Fibroblast of skin of right biceps (primary cell): ENCODE measurements around the gene NRG2.

Experiments used
- DNase-seq: peaks from one replicate; pipeline ENCODE4 v3.0.0-alpha.2; 2013

The NRG2 gene

DNA sequence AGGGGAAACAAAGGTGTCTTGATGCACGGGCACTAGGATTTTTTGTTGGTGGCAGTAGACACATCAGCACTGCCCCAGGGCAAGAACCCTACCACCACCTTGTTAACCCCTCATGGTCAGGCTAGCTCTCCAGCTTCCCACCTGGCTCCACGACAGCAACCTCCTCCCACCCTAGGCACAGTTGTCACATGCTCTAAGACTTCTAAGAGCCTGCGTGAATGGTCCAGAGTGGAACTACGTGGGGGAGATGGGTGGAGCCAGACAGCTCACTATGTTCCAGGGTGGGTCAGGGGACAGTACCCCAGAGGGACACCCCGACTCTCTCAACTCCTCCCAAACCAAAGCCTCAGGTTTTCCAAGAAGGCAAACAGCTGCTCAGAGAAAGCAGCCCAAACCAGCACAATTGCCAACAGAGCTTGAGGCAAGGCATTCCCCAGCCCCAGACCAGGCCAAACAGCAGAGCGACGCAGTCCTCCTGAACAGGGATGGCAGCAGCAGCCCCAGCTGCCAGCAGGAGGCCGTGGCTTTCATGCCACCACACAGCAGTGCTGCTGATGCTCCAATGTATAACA lies 78.0 kb downstream of the NRG2 start:
- DNase-seq = no peak

DNA sequence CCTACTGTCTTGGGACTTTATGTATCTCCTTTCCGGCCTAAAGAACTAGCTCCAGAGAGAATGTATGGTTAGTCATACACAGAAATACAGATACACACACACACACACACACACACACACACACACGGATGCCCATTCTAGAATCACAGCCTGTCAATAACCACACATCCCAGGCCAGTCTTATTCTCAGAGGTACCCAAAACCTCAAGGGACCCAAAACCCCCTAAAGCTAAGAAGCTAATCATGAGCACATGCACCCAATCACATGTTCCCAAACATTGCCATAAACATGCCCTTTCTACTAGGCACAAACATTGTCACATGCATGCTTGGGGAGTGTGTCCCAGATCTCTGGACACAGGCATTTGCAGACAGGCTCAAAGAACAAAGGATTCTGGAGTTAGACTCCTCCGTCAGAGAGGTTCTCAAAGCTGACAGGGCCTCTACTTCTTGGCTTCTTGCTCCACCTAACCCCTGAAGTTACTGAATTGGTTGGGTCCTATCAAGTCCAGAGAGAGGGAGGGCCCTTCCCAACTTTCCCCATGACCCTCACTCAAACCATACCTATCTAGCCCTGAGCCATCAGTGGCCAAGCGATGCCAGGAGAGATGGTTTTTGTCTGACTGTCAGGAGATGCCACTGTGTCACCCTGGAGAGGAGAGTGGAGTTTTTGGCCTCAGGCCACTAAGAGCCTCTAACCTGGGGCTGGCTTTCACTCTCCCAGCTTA lies 78.7 kb downstream of the NRG2 start:
- no peak for DNase-seq

DNA sequence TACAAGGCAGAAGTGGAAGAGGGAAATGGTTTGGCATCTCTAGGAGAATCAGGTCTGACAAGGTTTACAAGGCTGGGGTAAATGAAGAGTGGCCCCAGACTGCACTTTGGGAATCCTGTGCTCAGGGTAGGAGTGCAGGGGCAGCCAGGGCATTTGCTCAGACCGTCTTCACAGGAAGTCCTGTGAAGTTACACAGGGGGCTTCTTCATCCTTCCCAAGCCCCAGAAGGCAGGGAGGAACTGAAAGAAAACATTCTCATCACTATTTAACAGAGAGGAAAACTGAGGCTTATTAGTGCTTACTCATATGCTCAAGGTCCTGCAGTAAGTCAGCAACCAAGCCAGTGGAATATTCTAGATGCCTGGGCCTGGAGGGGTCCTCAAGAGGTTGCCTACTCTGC lies 80.7 kb downstream of the NRG2 start:
- DNase-seq = no peak

DNA sequence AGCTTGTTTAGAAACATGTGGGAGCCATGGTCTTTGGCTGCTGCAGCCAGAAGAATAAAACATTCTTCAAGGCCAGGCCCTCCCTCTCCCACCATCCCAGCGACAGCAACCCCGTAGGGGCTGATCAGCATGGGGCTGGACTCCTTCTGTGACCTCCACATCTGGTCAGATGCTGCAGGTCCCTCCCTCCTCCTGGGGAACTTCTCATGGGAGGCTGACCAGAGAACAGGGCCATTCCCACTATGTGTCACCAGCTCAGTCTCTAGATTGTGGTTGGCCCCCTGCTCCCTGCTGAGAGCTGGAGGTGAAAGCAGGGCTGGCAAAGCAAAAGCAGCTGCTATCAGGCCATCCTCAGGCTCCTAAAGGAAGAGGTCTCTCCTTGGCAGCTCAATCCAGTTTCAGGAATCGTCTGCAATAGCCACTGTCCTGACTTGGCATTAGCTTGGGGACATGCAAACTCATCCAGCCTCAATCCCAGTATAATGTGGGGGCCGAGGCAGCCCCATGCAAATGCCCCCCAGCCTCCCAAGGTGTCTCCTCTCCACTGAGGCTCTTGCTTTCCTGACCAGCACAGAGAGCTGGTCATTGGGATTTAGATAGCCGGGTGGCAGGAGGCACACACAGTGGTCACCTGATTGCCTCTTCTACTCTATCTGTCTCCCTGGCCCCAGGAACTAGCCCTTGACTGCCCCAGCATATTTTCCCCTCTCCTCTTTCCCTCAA lies 81.5 kb downstream of the NRG2 start:
- no peak for DNase-seq

DNA sequence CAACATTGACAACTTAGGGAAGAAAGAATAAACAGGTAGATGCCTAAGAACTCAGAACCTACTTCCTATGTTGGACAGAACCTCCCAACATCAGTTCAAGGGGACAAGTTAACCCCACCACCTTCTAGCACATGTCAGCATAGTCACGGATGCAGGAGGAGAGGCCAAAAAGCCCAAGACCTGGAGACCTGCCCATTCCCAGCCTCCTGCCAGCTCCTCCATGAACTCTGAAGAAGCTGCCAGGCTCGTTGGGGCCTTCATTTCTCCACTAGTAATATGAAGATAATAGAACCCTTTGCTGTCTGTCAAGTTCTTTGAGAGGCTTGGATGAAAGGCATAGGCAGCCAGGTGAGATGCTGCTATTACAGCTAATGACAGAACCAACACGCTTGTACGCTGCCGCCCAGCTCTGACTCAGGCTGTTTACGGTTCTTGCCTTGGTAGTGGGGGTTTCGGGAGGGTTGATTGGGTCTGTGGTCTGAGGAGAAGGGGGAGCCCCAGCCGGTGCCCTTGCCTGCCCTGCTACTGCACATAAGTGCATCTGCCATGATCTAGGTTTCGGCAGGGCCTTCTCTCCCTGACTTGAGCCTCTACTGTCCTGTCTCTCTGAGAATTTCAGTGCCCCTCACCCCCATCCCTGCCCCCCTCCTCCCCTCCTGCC lies 82.2 kb downstream of the NRG2 start:
- no peak for DNase-seq

DNA sequence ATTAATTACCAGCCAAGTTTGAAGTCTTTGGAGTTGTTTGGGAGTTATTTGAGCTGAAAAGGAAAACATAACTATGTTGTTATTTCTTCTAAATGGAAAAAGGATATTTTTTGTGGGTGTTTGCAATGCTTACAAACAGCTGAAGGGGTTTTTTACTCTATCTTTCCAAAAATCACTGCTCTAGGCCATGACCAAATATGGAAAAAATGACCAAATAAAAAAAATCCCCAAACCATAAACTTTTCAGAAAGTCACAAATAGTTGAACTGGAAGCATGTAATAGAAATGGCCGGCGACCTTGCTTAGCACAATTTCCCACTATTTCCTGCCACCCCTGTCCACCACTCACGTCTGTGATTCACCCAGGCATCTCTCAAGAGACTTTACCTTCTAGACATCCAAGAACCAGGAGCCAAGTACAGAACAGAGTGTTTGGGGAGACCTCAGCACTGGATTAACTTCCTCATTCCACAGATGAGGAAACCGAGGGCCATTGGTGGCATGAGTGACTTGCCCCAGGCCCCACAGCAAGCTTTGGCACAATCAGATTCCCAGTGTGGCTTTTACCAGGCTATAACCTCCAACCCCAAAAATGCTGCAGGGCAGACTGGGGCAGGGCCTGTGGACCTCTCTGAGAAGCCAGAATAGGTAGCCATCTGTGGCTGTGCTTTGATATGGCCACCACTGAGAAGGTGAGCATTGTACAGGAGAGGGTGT lies 84.5 kb downstream of the NRG2 start:
- DNase-seq = no peak

DNA sequence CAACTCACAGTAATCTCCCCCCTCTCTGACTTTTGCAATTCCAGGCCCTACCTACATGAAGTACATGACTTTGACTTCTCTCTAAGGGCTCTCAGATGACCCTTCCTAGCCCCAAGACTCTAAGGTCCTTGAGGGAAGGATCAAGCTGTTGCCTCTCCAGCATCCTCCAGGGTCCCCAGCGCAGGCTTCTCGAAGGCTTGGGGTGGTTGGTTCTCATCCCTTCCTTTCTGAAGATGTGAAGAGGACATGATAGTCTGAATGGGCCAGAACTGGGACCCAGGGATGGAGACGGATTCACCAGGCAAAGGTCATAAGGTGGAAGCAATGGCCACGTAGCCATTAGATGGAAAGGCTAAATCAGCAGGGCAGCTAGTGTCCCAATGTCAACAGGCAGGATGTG lies 86.8 kb downstream of the NRG2 start:
- no peak for DNase-seq

DNA sequence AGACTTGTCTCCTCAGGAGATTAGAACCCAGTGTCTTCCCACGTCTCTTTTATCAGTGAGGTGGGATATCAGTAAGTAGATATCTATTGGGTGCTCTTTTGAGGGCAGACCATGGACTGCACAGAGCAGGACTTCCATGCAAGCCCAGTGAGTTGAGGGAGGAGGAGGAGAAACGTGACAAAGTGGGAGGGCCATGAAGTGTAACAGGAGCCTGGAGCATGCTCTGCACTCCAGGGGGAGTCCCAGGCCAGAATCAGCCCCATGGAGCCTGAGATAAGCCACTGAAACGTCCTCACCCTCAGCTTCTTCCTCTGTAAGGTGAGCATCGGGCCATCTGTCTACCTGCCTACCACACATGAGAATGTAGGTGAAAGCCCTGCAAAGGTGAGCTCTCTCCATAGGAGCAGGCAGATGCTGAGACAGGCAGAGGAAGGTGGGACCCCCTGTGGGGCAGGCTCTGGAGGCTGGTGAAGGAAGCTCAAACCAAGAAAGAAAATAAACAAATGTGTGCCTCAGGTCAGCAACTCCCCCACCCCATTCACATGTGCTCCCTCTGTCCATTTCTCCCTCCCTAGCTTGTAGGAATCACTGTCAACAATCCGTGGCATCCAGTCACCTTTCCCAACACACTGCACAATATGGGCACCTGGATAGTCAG lies 87.4 kb downstream of the NRG2 start:
- DNase-seq = no peak

DNA sequence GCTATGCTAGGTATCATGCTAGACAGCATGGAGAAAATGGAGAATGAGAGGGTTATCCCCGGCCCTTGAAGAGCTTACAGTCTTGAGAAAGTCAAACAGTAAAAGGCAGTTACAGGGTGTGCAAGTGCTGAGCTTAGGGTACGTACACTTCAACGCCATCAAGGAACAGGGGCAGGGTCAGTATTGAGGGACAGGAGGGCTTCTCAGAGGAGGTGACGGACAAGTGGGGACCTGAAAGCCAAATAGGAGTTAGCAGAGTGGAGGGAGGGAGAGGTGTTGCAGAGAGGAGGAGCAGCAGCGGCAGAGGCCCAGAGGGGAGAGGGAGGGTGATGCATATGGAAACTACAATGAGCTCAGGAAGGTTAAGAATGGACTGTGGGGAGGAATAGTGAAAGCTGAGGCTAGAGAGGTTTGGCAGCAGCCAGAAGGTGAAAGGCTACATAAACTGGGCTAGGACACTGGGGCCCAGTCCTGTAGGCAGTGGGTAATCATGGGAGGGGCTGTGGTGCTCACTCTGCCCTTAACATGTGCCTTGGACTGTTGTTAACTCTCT lies 88.0 kb downstream of the NRG2 start:
- DNase-seq = no peak

DNA sequence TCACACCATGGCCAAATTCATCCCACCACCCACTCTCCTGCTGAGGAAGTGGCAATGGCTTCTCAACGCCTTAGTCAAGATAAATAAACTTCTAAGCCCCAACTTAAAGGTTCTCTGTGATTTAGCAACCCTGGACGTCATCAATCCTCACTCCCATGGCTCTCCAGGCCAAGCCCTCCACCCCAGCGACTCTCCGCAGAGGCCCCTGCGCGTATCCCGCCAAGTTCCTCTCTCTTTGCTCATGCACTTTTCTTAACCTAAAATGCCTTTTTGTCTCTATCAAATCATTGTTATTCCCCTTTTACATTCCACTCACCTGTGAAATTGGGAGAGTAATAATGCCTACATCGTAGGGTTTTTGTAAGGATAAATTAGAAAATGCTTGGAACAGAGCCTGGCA lies 88.6 kb downstream of the NRG2 start:
- no peak for DNase-seq

DNA sequence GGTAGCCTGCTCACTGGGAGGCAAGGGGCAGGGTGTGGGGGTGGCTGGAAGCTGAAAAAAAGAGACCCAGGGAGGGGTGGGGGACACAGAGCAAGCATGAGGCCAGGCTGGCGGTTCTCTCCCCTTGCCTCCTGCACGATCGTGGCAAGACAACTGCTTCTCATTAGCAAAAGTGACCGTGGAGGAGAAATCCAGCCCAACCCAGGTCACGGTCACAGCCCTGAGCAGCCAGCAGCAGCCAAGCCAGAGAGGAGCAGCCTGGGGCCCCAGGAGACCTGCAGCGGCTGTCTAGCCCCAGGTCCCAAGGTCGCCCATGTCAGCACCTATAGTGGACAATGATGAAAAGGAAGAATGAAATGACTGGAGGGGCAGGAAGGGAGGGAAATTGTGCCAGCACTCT lies 89.1 kb downstream of the NRG2 start:
- DNase-seq = no peak

DNA sequence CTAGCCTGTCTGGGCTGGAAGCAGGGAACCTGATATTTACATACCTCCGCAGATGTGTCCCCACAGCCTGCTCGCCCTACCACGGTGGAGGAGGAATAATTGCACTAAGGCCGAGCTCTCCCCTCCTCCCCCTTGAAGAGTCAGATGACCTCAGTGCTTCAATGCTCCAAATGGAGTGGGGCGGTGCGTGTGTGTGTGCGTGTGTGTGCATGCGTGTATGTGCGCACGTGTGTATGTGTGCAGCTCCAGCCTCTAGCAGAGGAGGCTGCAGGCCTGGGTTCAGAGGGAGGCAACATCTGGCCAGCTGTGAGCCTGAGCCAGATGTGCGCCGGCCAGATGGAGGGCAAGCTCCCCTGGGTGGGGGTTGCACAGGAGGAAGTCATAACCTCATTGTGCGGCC lies 90.5 kb downstream of the NRG2 start:
- no peak for DNase-seq

DNA sequence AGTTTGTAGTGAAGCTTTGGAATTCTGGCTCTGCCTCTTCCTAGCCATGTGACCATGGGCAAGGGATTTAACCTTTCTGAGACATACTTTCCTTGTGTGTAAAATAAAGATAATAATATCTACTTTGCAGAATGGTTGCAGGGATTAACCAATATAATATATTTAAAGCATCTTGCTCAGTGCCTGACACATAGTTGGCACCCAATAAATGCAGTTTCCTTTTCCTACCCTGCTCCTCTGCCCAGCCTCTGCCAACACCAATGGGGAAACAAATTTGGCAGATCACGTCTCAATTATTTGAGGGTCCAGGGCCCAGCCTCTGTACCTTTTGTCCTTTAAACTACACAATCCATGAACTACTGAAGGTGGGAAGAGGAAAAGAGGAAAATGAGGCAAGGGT lies 91.1 kb downstream of the NRG2 start:
- no peak for DNase-seq

DNA sequence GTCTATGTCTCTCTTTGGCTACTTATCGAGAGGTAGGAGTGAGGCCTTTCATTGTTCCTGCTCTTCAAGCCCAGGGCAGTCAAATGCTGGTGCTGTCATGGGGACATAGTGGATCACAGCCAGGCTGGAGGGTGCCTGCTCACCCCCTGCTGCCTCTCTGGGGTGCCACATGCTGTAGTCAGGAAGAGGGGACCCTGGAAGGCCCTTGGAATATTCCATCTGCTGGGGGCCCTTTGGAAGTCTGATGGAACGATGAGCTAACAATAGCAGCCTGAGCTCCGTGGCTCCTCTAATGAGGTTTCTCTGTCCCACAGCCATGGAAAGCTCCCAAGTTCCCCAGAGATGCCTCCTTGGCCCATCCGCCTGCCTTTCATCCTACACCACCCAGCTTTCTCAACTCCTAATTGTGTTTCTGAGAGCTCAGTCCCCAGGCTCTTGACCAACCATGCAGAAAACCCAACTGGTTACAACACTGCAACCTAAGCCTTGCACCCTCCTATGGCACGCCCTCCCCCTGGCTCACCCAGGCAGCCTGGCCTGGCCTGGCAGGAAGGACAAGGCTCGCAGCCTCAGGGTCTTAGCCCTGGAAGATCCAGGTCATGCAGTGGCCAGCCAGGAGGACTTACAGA lies 91.7 kb downstream of the NRG2 start:
- DNase-seq = no peak

DNA sequence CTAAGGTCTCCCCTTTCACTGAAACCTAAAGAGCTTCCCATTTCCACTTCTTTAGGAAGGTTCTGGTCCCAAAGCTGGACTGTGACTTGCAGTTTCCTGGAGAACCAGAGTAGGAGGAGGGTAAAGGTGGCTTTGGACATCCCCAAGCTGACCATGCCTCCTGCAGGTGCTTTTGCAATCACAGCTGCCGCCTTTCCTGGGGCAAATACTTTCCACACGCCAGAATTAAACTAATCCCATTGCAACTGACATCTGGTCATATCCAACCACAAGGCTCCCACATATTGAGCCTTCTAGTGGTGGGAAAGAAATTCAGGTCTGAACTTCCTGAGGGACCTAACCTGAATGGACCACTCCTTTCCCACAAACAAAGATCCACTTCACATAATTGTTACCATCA lies 92.7 kb downstream of the NRG2 start:
- no peak for DNase-seq

DNA sequence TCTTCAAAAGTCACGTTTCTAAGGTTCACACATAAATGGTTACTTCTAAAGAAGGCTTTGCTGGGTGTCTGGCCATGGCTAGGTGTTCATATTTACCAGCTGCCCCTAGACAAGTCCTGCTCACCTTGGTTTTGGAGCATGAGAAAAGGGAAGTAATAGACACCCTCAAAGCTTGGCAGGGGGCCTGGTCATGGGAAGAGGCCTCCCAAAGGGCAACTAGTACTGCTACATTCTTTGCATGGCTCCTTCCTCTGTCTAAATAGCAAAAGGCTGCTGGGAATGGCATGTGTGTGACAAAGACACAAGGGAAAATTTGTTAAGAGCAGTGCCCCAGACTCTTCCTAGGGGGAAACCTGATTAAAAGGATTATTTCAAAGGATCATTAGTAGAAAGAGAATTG lies 93.4 kb downstream of the NRG2 start:
- no peak for DNase-seq

DNA sequence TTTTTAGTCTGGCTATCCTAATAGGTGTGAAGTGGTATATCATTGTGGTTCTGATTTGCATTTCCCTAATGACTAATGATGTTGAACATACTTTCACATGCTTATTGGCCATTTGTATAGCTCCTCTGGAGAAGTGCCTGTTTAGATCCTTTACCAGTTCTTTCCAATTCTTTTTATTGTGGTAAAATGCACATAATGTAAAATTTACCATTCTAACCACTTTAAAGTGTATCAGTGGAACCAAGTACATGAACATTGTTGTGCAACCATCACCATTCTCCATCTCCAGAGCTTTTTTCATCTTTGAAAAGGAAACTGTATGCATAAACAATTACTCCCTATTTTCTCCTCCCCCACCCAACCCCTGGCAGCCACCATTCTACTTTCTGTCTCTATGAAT lies 95.4 kb downstream of the NRG2 start:
- no peak for DNase-seq

DNA sequence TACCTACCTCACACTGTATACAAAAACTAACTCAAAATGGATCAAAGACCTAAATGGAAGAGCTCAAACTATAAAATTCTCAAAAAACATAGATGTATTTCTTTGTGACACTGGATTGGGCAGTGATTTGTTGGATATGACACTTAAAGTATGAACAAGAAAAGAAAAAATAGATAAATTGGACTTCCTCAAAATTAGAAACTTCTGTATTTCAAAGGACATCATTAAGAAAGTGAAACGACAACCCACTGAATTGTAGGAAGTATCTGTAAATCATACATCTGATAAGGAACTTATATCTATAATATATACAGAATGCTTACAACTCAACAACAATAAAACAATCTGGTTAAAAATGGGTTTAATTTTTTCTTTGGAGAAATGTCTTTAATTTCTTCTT lies 96.7 kb downstream of the NRG2 start:
- DNase-seq = no peak

DNA sequence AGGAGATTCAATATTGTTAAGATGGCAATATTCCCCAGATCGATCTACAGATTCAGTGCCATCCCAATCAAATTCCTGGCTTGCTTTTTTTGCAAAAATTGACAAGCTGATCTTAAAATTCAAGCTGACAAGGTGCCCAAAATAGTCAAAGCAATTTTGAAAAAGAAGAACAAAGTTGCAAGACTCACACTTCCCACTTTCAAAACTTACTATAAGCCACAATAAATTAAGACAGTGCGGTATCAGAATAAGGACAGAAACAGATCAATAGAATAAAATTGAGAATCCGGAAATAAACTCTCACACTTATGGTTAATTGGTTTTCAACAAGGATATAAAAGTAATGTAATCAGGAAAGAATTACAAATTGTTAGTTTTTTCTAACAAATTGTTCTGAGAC lies 97.1 kb downstream of the NRG2 start:
- no peak for DNase-seq

DNA sequence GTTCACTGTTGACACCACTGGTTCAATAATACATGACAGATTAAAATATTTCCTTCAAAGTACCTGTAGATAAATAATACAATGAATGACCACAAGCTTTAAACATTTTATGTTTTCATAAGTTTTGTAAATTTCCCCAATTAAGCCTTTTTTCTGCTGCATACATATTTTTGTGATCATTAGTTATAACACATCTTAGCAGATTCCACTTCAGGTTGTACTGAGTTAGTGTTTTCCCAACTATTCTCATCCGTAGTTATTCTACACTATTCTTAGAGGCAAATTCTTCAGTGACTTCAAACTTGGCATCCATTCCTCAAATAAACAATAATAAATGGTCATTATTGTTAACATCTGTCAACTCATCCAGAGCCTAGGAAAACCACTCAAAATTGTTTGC lies 100.9 kb downstream of the NRG2 start:
- no peak for DNase-seq

DNA sequence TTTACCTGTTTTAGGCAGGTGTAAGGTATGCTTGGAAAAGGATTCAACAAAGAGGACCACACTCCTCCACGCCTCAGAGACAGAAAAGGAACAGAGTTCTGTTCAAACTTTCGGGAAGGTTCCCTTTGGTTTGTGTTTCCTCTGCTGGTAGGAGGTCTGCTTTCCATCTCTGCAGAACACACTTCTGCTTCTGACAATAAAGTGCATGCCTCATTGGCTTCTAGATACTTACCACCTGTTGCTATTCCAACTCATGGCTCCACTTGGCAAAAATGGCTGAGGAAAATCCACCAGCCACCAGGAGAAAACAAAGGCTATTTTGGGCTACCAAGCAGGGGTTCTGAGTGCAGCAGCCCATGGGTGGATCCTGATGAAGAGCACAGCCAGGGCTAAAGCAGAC lies 112.7 kb downstream of the NRG2 start:
- no peak for DNase-seq
